NB4 (cell line): ENCODE data around the gene SCN8A.

ENCODE experiments used
- CTCF ChIP-seq: IDR thresholded peaks from one replicate; pipeline ENCODE4 v1.5.1; 2012; ENCODE audit warnings: low read depth, low read length
- POLR2A ChIP-seq: IDR thresholded peaks from 2 replicates; pipeline ENCODE4 v1.6.1; 2011; ENCODE audit warnings: mild to moderate bottlenecking; ENCODE audit not compliant: insufficient read length; ENCODE audit errors: extremely low read depth

DNA sequence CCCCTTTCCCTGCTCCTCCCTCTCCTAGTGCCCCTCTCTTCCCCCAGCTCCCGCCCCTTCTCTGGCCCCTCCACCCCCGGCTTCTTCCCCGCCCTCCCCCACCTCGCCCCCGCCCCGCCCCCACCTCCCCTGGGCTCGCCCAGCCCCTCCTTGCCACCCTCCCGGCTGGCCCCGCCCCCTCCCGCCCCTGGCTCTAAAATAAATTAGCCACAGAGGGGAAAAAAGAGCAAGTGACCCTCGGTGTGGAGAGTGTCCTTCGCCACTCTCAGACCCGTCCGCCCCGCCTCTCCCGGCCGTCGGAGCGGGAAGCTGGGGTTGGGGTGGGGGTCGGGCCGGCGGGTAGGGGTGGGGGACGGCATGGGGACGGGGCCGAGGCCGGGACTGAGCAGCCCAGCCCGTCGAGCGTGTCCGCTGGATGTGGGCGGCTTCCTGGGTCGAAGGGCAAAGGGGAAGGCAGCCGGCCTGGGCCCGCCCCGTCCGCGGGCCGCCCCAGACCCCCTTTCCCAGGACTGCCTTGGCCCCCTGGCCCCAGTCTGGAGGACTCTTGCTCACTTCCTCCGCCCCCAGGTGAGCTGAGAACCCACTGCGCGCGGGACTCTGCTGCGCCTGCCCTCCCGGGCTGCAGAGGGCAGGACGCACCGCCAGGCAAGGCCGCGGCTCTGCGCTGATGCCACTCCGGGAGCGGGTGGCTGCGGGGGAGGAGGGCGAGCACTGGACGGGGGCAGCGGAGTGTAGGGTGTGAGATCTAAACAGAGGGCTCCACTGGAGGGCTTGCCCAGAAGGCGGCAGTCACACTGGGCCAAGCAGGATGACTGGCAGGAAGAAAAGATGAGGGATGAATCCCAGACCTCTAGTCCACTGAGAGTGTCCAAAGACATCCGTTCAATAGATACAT, 258.1 kb downstream of the SCN8A start:
- TF ChIP-seq CTCF (no peak), POLR2A (no peak)
